Measurements from ENCODE around the gene UBA3. TPM values are rescaled to one million over a fixed set of nuclear protein-coding genes. Genes with fewer than 3 reads are reported as not detected.

Gene UBA3
- total and polyA plus RNA-seq, 10 of the 15 experiments (the other 5 are each of a cell fraction or from before 2014, with no cell fraction given): 72.9 to 131 (median 102) TPM

DNA sequence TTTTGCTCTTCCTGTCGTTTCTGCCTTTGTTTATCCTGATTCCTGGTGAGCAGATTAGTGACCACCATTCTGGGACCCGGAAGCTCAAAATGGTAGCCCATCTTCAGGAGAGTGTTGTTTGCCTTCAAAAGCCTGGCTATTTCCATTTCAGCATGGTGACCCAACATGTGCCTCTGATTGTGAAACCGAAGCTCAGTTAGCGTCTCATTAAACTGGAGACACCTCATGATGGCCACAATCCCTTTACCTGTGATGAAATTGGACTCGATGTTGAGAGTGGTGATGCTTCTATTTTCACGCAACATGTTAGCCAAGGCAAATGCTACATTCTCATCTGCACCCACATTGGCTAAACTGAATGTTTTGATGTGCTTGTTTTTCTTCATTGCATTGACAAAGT, 39.0 kb upstream of the UBA3 start (continued):
- TF ChIP-seq, protein P1, sequence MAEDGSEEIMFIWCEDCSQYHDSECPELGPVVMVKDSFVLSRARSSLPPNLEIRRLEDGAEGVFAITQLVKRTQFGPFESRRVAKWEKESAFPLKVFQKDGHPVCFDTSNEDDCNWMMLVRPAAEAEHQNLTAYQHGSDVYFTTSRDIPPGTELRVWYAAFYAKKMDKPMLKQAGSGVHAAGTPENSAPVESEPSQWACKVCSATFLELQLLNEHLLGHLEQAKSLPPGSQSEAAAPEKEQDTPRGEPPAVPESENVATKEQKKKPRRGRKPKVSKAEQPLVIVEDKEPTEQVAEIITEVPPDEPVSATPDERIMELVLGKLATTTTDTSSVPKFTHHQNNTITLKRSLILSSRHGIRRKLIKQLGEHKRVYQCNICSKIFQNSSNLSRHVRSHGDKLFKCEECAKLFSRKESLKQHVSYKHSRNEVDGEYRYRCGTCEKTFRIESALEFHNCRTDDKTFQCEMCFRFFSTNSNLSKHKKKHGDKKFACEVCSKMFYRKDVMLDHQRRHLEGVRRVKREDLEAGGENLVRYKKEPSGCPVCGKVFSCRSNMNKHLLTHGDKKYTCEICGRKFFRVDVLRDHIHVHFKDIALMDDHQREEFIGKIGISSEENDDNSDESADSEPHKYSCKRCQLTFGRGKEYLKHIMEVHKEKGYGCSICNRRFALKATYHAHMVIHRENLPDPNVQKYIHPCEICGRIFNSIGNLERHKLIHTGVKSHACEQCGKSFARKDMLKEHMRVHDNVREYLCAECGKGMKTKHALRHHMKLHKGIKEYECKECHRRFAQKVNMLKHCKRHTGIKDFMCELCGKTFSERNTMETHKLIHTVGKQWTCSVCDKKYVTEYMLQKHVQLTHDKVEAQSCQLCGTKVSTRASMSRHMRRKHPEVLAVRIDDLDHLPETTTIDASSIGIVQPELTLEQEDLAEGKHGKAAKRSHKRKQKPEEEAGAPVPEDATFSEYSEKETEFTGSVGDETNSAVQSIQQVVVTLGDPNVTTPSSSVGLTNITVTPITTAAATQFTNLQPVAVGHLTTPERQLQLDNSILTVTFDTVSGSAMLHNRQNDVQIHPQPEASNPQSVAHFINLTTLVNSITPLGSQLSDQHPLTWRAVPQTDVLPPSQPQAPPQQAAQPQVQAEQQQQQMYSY (CRISPR knock-in tag; IDR thresholded peaks at IDR 0.05): no peak
- TF ChIP-seq, protein P2, sequence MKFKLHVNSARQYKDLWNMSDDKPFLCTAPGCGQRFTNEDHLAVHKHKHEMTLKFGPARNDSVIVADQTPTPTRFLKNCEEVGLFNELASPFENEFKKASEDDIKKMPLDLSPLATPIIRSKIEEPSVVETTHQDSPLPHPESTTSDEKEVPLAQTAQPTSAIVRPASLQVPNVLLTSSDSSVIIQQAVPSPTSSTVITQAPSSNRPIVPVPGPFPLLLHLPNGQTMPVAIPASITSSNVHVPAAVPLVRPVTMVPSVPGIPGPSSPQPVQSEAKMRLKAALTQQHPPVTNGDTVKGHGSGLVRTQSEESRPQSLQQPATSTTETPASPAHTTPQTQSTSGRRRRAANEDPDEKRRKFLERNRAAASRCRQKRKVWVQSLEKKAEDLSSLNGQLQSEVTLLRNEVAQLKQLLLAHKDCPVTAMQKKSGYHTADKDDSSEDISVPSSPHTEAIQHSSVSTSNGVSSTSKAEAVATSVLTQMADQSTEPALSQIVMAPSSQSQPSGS (IDR thresholded peaks at IDR 0.05; ENCODE audit: low read length): no peak
- no peak for TF ChIP-seq TCF12 (IDR thresholded peaks at IDR 0.05; ENCODE audit: low read depth, low read length)

DNA sequence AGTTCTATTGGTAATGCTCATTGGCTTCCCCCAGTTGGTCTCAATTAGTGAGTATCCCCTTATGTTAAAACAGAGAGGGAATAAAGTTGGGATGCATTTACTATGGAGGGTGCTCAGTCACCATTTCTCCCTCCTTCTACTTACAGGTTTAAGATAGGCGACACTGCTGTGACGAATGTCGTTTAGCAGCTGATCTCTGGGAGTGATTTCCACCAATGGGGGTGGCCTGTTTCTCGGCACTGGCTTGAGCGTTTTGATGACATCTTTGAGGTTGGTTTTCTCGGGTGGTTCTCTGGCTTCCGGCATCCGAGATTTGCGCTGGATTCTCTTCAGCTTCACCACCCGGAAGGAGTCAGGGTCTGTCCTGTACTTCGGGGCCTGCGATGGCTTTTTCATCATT, 38.4 kb upstream of the UBA3 start:
- Histone ChIP-seq H2AFZ (ENCODE audit: control insufficient read depth, low read depth, low read length) (no peak overlapping the region), H3K4me3 (no peak overlapping the region)

More for the DNA sequence above, 38.4 kb upstream of the UBA3 start:
- CTCF ChIA-PET: interaction anchor here (0.9 to 6.8 kb wide), 12 partner anchors 10 to 553 kb away, joined by 3 to 117 read pairs (median 6); no protein-coding TSS in a partner anchor
- Histone ChIP-seq H3K27me3 (replicated peaks in 1 of 2; ENCODE audit: control insufficient read depth in 2 of 2, insufficient read depth in 2 of 2, low read length in 1 of 2) (0 out of 4 replicates have a peak, but pooled peaks cover 0 to 3% of the 10 kb centered on the region in 2 experiments), H3K27ac (ENCODE audit: control insufficient read depth, insufficient read depth) (no peak overlapping the region), H3K4me1 (ENCODE audit: control insufficient read depth, insufficient read depth, low read length) (no peaks in the 10 kb centered on the region), H3K4me2 (ENCODE audit: control insufficient read depth, insufficient read depth) (no peak overlapping the region), H3K9ac (ENCODE audit: control insufficient read depth, insufficient read depth, low read length) (no peak overlapping the region), H4K20me1 (ENCODE audit: control insufficient read depth, insufficient read depth) (no peaks in the 10 kb centered on the region), H3K9me3 (replicated peaks; ENCODE audit: control insufficient read depth, insufficient read depth, low read length) (no peaks in the 10 kb centered on the region), H3K36me3 (ENCODE audit: control insufficient read depth in 2 of 2, insufficient read depth in 2 of 2, low read length in 1 of 2) (no peaks in the 10 kb centered on the region), H3K79me2 (ENCODE audit: control insufficient read depth, insufficient read depth, low read length) (no peaks in the 10 kb centered on the region)
- SMC1A ChIA-PET (ENCODE audit: uncharacterized antibody, unreplicated experiment): interaction anchor here (1.3 to 4.3 kb wide), 10 partner anchors 9 to 291 kb away, joined by 3 to 58 read pairs (median 6); no protein-coding TSS in a partner anchor
- RAD21 ChIA-PET (ENCODE audit: unreplicated experiment): interaction anchor here (0.9 to 4.4 kb wide), 5 partner anchors 11 to 291 kb away, joined by 3 to 67 read pairs (median 20); no protein-coding TSS in a partner anchor
- no peak for ATAC-seq
- POLR2A ChIA-PET: interaction anchor here (0.8 kb wide), 1 partner anchor 17 kb away, joined by 3 read pairs; no protein-coding TSS in a partner anchor
- no peak for TF ChIP-seq IRF3 (IDR thresholded peaks at IDR 0.05)
- TF ChIP-seq FOXM1 (IDR thresholded peaks at IDR 0.05; ENCODE audit: low read depth, low read length): no peak
- TF ChIP-seq SIN3A (IDR thresholded peaks at IDR 0.05; ENCODE audit: low read depth, low read length): no peak
- TF ChIP-seq, protein P3, sequence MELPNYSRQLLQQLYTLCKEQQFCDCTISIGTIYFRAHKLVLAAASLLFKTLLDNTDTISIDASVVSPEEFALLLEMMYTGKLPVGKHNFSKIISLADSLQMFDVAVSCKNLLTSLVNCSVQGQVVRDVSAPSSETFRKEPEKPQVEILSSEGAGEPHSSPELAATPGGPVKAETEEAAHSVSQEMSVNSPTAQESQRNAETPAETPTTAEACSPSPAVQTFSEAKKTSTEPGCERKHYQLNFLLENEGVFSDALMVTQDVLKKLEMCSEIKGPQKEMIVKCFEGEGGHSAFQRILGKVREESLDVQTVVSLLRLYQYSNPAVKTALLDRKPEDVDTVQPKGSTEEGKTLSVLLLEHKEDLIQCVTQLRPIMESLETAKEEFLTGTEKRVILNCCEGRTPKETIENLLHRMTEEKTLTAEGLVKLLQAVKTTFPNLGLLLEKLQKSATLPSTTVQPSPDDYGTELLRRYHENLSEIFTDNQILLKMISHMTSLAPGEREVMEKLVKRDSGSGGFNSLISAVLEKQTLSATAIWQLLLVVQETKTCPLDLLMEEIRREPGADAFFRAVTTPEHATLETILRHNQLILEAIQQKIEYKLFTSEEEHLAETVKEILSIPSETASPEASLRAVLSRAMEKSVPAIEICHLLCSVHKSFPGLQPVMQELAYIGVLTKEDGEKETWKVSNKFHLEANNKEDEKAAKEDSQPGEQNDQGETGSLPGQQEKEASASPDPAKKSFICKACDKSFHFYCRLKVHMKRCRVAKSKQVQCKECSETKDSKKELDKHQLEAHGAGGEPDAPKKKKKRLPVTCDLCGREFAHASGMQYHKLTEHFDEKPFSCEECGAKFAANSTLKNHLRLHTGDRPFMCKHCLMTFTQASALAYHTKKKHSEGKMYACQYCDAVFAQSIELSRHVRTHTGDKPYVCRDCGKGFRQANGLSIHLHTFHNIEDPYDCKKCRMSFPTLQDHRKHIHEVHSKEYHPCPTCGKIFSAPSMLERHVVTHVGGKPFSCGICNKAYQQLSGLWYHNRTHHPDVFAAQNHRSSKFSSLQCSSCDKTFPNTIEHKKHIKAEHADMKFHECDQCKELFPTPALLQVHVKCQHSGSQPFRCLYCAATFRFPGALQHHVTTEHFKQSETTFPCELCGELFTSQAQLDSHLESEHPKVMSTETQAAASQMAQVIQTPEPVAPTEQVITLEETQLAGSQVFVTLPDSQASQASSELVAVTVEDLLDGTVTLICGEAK (IDR thresholded peaks at IDR 0.05; ENCODE audit: borderline replicate concordance): no peak
- TF ChIP-seq TBL1XR1 (IDR thresholded peaks at IDR 0.05; ENCODE audit: low read depth, low read length): no peak
- no peak for TF ChIP-seq NFIC (IDR thresholded peaks at IDR 0.05; ENCODE audit: low read depth, low read length)
- no peak for TF ChIP-seq NFYA (IDR thresholded peaks at IDR 0.05; ENCODE audit: borderline replicate concordance, low read depth, low read length)
- no peak for TF ChIP-seq DPF2 (IDR thresholded peaks at IDR 0.05)
- 70% methylated on average over 12 of the region's 12 CpGs for WGBS (ENCODE audit: insufficient coverage, insufficient replicate concordance, low lambda C conversion rate, missing lambda C conversion rate)
- no peak for DNase-seq (ENCODE audit: low read depth, low spot score)
- no TSS peak for BruUV-seq (replicated peaks)
- no peak for FAIRE-seq
- intact Hi-C loops (cut with micrococcal nuclease; ENCODE audit: unreplicated experiment) (no loop called here), in situ Hi-C loops (cut with MboI) (no loop called here)
